ENCODE data around the gene CNIH2.

Gene CNIH2

GRCh38 chr11:66312549-66313320, 34.8 kb downstream of the CNIH2 start:
- H3K4me1 ChIP-seq (ENCODE audit: control insufficient read depth in 1 of 2, insufficient read depth in 2 of 2, low read length in 2 of 2), result peaks cover 5 to 54% of the 10 kb centered on the region in 2 donors
- H3K27ac ChIP-seq (ENCODE audit: low read length), result peak overlapping the region; percentile 82
- no peaks in the 10 kb centered on the region for H3K36me3 ChIP-seq (ENCODE audit: control insufficient read depth in 1 of 2, insufficient read depth in 2 of 2, low read length in 2 of 2)
- no peaks in the 10 kb centered on the region for H3K9me3 ChIP-seq (ENCODE audit: control insufficient read depth in 1 of 2, low read length in 2 of 2)
- peak overlapping the region; percentile 70 to 75 for H3K4me3 ChIP-seq (ENCODE audit: low read depth in 1 of 2, low read length in 2 of 2)
- H3K27me3 ChIP-seq (ENCODE audit: low read depth, low read length), result no peaks in the 10 kb centered on the region

GRCh38 chr11:66313321-66314185, 35.6 kb downstream of the CNIH2 start:
- no peaks in the 10 kb centered on the region for H3K27me3 ChIP-seq (ENCODE audit: low read depth, low read length)
- peak overlapping the region; percentile 65 to 73 for H3K4me3 ChIP-seq (ENCODE audit: low read depth in 1 of 2, low read length in 2 of 2)
- no peaks in the 10 kb centered on the region for H3K36me3 ChIP-seq (ENCODE audit: control insufficient read depth in 1 of 2, insufficient read depth in 2 of 2, low read length in 2 of 2)
- H3K27ac ChIP-seq (ENCODE audit: low read length), result peak overlapping the region; percentile 19
- H3K4me1 ChIP-seq (ENCODE audit: control insufficient read depth in 1 of 2, insufficient read depth in 2 of 2, low read length in 2 of 2), result peaks cover 10 to 62% of the 10 kb centered on the region in 2 donors
- H3K9me3 ChIP-seq (ENCODE audit: control insufficient read depth in 1 of 2, low read length in 2 of 2), result no peaks in the 10 kb centered on the region

- Histone ChIP-seq H3K27me3 (ENCODE audit: low read depth, low read length) (no peaks in the 10 kb centered on the region), H3K27ac (ENCODE audit: low read length) (peak overlapping the region; percentile 19), H3K36me3 (ENCODE audit: control insufficient read depth in 1 of 2, insufficient read depth in 2 of 2, low read length in 2 of 2) (no peaks in the 10 kb centered on the region), H3K4me1 (ENCODE audit: control insufficient read depth in 1 of 2, insufficient read depth in 2 of 2, low read length in 2 of 2) (peaks cover 10 to 68% of the 10 kb centered on the region in 2 donors), H3K9me3 (ENCODE audit: control insufficient read depth in 1 of 2, low read length in 2 of 2) (no peaks in the 10 kb centered on the region), H3K4me3 (ENCODE audit: low read depth in 1 of 2, low read length in 2 of 2) (peak overlapping the region; percentile 65 to 73)
Observed at GRCh38 chr11:66314186-66314501, 36.2 kb downstream of the CNIH2 start.

GRCh38 chr11:66314561-66315497, 36.9 kb downstream of the CNIH2 start:
- Histone ChIP-seq H3K27ac (ENCODE audit: low read length) (no peak overlapping the region), H3K27me3 (ENCODE audit: low read depth, low read length) (no peaks in the 10 kb centered on the region), H3K36me3 (ENCODE audit: control insufficient read depth in 1 of 2, insufficient read depth in 2 of 2, low read length in 2 of 2) (no peaks in the 10 kb centered on the region), H3K9me3 (ENCODE audit: control insufficient read depth in 1 of 2, low read length in 2 of 2) (no peaks in the 10 kb centered on the region), H3K4me3 (ENCODE audit: low read depth in 1 of 2, low read length in 2 of 2) (peak overlapping the region; percentile 65 to 73), H3K4me1 (ENCODE audit: control insufficient read depth in 1 of 2, insufficient read depth in 2 of 2, low read length in 2 of 2) (peaks cover 10 to 69% of the 10 kb centered on the region in 2 donors)

- Histone ChIP-seq H3K27ac (ENCODE audit: low read length) (no peak overlapping the region), H3K27me3 (ENCODE audit: low read depth, low read length) (no peaks in the 10 kb centered on the region), H3K9me3 (ENCODE audit: control insufficient read depth in 1 of 2, low read length in 2 of 2) (no peaks in the 10 kb centered on the region), H3K4me1 (ENCODE audit: control insufficient read depth in 1 of 2, insufficient read depth in 2 of 2, low read length in 2 of 2) (peaks cover 10 to 69% of the 10 kb centered on the region in 2 donors), H3K36me3 (ENCODE audit: control insufficient read depth in 1 of 2, insufficient read depth in 2 of 2, low read length in 2 of 2) (no peaks in the 10 kb centered on the region), H3K4me3 (ENCODE audit: low read depth in 1 of 2, low read length in 2 of 2) (peak overlapping the region; percentile 65 to 73)
Observed at GRCh38 chr11:66315498-66315885, 37.5 kb downstream of the CNIH2 start.

- Histone ChIP-seq H3K27ac (ENCODE audit: low read length) (no peak overlapping the region), H3K4me3 (ENCODE audit: low read depth in 1 of 2, low read length in 2 of 2) (peak overlapping the region; percentile 65 to 73)
Observed at GRCh38 chr11:66315921-66316811, 38.2 kb downstream of the CNIH2 start.

GRCh38 chr11:66316849-66317251, 38.9 kb downstream of the CNIH2 start, which contains the start of gene CD248:
Gene CD248 (minus strand): TSS chr11:66317044. CDS start chr11:66317027, 17 bp downstream.
- Histone ChIP-seq H3K36me3 (ENCODE audit: control insufficient read depth in 1 of 2, insufficient read depth in 2 of 2, low read length in 2 of 2) (no peaks in the 10 kb centered on the region), H3K27ac (ENCODE audit: low read length) (no peak within 1 kb of the TSS), H3K4me1 (ENCODE audit: control insufficient read depth in 1 of 2, insufficient read depth in 2 of 2, low read length in 2 of 2) (peaks cover 10 to 65% of the 10 kb centered on the region in 2 donors), H3K9me3 (ENCODE audit: control insufficient read depth in 1 of 2, low read length in 2 of 2) (no peaks in the 10 kb centered on the region), H3K4me3 (ENCODE audit: low read depth in 1 of 2, low read length in 2 of 2) (peak within 1 kb of the TSS; percentile 65 to 73), H3K27me3 (ENCODE audit: low read depth, low read length) (no peaks in the 10 kb centered on the region)

More at GRCh38 chr11:66315921-66316811, 38.2 kb downstream of the CNIH2 start:
- no peaks in the 10 kb centered on the region for H3K36me3 ChIP-seq (ENCODE audit: control insufficient read depth in 1 of 2, insufficient read depth in 2 of 2, low read length in 2 of 2)
- peaks cover 10 to 69% of the 10 kb centered on the region in 2 donors for H3K4me1 ChIP-seq (ENCODE audit: control insufficient read depth in 1 of 2, insufficient read depth in 2 of 2, low read length in 2 of 2)
- no peaks in the 10 kb centered on the region for H3K27me3 ChIP-seq (ENCODE audit: low read depth, low read length)
- no peaks in the 10 kb centered on the region for H3K9me3 ChIP-seq (ENCODE audit: control insufficient read depth in 1 of 2, low read length in 2 of 2)

GRCh38 chr11:66317322-66317722, 39.3 kb downstream of the CNIH2 start:
- H3K27me3 ChIP-seq (ENCODE audit: low read depth, low read length), result no peaks in the 10 kb centered on the region
- no peak overlapping the region for H3K27ac ChIP-seq (ENCODE audit: low read length)
- no peaks in the 10 kb centered on the region for H3K9me3 ChIP-seq (ENCODE audit: control insufficient read depth in 1 of 2, low read length in 2 of 2)
- peak overlapping the region; percentile 21 to 73 for H3K4me3 ChIP-seq (ENCODE audit: low read depth in 1 of 2, low read length in 2 of 2)
- peaks cover 10 to 67% of the 10 kb centered on the region in 2 donors for H3K4me1 ChIP-seq (ENCODE audit: control insufficient read depth in 1 of 2, insufficient read depth in 2 of 2, low read length in 2 of 2)
- no peaks in the 10 kb centered on the region for H3K36me3 ChIP-seq (ENCODE audit: control insufficient read depth in 1 of 2, insufficient read depth in 2 of 2, low read length in 2 of 2)

GRCh38 chr11:66317723-66318599, 40.0 kb downstream of the CNIH2 start:
- Histone ChIP-seq H3K4me3 (ENCODE audit: low read depth in 1 of 2, low read length in 2 of 2) (peak overlapping the region; percentile 21 to 73), H3K4me1 (ENCODE audit: control insufficient read depth in 1 of 2, insufficient read depth in 2 of 2, low read length in 2 of 2) (peaks cover 10 to 66% of the 10 kb centered on the region in 2 donors)

More at GRCh38 chr11:66317723-66318599, 40.0 kb downstream of the CNIH2 start:
- Histone ChIP-seq H3K9me3 (ENCODE audit: control insufficient read depth in 1 of 2, low read length in 2 of 2) (no peaks in the 10 kb centered on the region), H3K36me3 (ENCODE audit: control insufficient read depth in 1 of 2, insufficient read depth in 2 of 2, low read length in 2 of 2) (no peaks in the 10 kb centered on the region), H3K27ac (ENCODE audit: low read length) (no peak overlapping the region), H3K27me3 (ENCODE audit: low read depth, low read length) (no peaks in the 10 kb centered on the region)

Measured in muscle layer of duodenum (tissue), 2 donors.